ENCODE measurements around the gene KRT83.

KRT83 gene

GRCh38 chr12:52331833-52332232, 10.6 kb upstream of the KRT83 start:
- H3K9me3 ChIP-seq (ENCODE audit: control insufficient read depth, low read length) = no peaks in the 10 kb centered on the region

GRCh38 chr12:52331039-52331438, 9.8 kb upstream of the KRT83 start:
- Histone ChIP-seq H3K4me3 (ENCODE audit: extremely low read depth, insufficient read depth, low read length, poor library complexity, severe bottlenecking) (no peak overlapping the region), H3K9me3 (ENCODE audit: control insufficient read depth, low read length) (no peaks in the 10 kb centered on the region), H3K36me3 (ENCODE audit: control insufficient read depth, insufficient read depth, low read length) (no peaks in the 10 kb centered on the region), H3K4me1 (ENCODE audit: control insufficient read depth, insufficient read depth, low read length, poor library complexity, severe bottlenecking) (no peaks in the 10 kb centered on the region), H3K27ac (ENCODE audit: low read depth, low read length, severe bottlenecking) (no peak overlapping the region)
- 75 to 100% methylated on average over 1 of the region's 1 CpG for WGBS, 2 experiments (ENCODE audit: insufficient coverage in 2 of 2)

More at GRCh38 chr12:52331833-52332232, 10.6 kb upstream of the KRT83 start:
- Histone ChIP-seq H3K4me1 (ENCODE audit: control insufficient read depth, insufficient read depth, low read length, poor library complexity, severe bottlenecking) (no peaks in the 10 kb centered on the region), H3K27ac (ENCODE audit: low read depth, low read length, severe bottlenecking) (no peak overlapping the region), H3K4me3 (ENCODE audit: extremely low read depth, insufficient read depth, low read length, poor library complexity, severe bottlenecking) (no peak overlapping the region), H3K36me3 (ENCODE audit: control insufficient read depth, insufficient read depth, low read length) (no peaks in the 10 kb centered on the region)
- WGBS, 2 experiments (ENCODE audit: insufficient coverage in 2 of 2) = 59 to 95% methylated on average over 2 to 3 of the region's 3 CpGs

- 78 to 87% methylated on average over 8 to 10 of the region's 10 CpGs for WGBS, 2 experiments (ENCODE audit: insufficient coverage in 2 of 2)
- Histone ChIP-seq H3K4me1 (ENCODE audit: control insufficient read depth, insufficient read depth, low read length, poor library complexity, severe bottlenecking) (no peaks in the 10 kb centered on the region), H3K36me3 (ENCODE audit: control insufficient read depth, insufficient read depth, low read length) (no peaks in the 10 kb centered on the region), H3K27ac (ENCODE audit: low read depth, low read length, severe bottlenecking) (no peak overlapping the region), H3K9me3 (ENCODE audit: control insufficient read depth, low read length) (no peaks in the 10 kb centered on the region), H3K4me3 (ENCODE audit: extremely low read depth, insufficient read depth, low read length, poor library complexity, severe bottlenecking) (no peak overlapping the region)
These were observed 6.8 kb upstream of the KRT83 start for GRCh38 chr12:52327830-52328500.

GRCh38 chr12:52327052-52327829, 6.0 kb upstream of the KRT83 start:
- no peaks in the 10 kb centered on the region for H3K36me3 ChIP-seq (ENCODE audit: control insufficient read depth, insufficient read depth, low read length)
- H3K4me3 ChIP-seq (ENCODE audit: extremely low read depth, insufficient read depth, low read length, poor library complexity, severe bottlenecking) = no peak overlapping the region
- 37 to 42% methylated on average over 9 to 10 of the region's 11 CpGs for WGBS, 2 experiments (ENCODE audit: insufficient coverage in 2 of 2)
- H3K27ac ChIP-seq (ENCODE audit: low read depth, low read length, severe bottlenecking) = no peak overlapping the region
- no peaks in the 10 kb centered on the region for H3K9me3 ChIP-seq (ENCODE audit: control insufficient read depth, low read length)
- H3K4me1 ChIP-seq (ENCODE audit: control insufficient read depth, insufficient read depth, low read length, poor library complexity, severe bottlenecking) = no peaks in the 10 kb centered on the region

- Histone ChIP-seq H3K27ac (ENCODE audit: low read depth, low read length, severe bottlenecking) (no peak overlapping the region), H3K4me3 (ENCODE audit: extremely low read depth, insufficient read depth, low read length, poor library complexity, severe bottlenecking) (no peak overlapping the region), H3K4me1 (ENCODE audit: control insufficient read depth, insufficient read depth, low read length, poor library complexity, severe bottlenecking) (no peaks in the 10 kb centered on the region), H3K36me3 (ENCODE audit: control insufficient read depth, insufficient read depth, low read length) (no peaks in the 10 kb centered on the region), H3K9me3 (ENCODE audit: control insufficient read depth, low read length) (no peaks in the 10 kb centered on the region)
- 70 to 94% methylated on average over 3 of the region's 3 CpGs for WGBS, 2 experiments (ENCODE audit: insufficient coverage in 2 of 2)
These were observed 2.9 kb upstream of the KRT83 start for GRCh38 chr12:52324153-52324444.

- Histone ChIP-seq H3K36me3 (ENCODE audit: control insufficient read depth, insufficient read depth, low read length) (no peaks in the 10 kb centered on the region), H3K27ac (ENCODE audit: low read depth, low read length, severe bottlenecking) (no peak overlapping the region), H3K4me1 (ENCODE audit: control insufficient read depth, insufficient read depth, low read length, poor library complexity, severe bottlenecking) (no peaks in the 10 kb centered on the region), H3K9me3 (ENCODE audit: control insufficient read depth, low read length) (no peaks in the 10 kb centered on the region), H3K4me3 (ENCODE audit: extremely low read depth, insufficient read depth, low read length, poor library complexity, severe bottlenecking) (no peak overlapping the region)
- WGBS, 2 experiments (ENCODE audit: insufficient coverage in 2 of 2) = 85 to 89% methylated on average over 8 of the region's 10 CpGs
These were observed 2.4 kb upstream of the KRT83 start for GRCh38 chr12:52323416-52324152.

- no peak overlapping the region for H3K27ac ChIP-seq (ENCODE audit: low read depth, low read length, severe bottlenecking)
- no peaks in the 10 kb centered on the region for H3K9me3 ChIP-seq (ENCODE audit: control insufficient read depth, low read length)
- WGBS, 2 experiments (ENCODE audit: insufficient coverage in 2 of 2) = 57% methylated on average over 1 of the region's 1 CpG; no CpG with 5 or more reads in 1 of the 2 experiments
- H3K36me3 ChIP-seq (ENCODE audit: control insufficient read depth, insufficient read depth, low read length) = no peaks in the 10 kb centered on the region
- no peaks in the 10 kb centered on the region for H3K4me1 ChIP-seq (ENCODE audit: control insufficient read depth, insufficient read depth, low read length, poor library complexity, severe bottlenecking)
- H3K4me3 ChIP-seq (ENCODE audit: extremely low read depth, insufficient read depth, low read length, poor library complexity, severe bottlenecking) = no peak overlapping the region
These were observed 1.8 kb upstream of the KRT83 start for GRCh38 chr12:52323001-52323400.

- H3K4me3 ChIP-seq (ENCODE audit: extremely low read depth, insufficient read depth, low read length, poor library complexity, severe bottlenecking) = no peak overlapping the region
- no peaks in the 10 kb centered on the region for H3K4me1 ChIP-seq (ENCODE audit: control insufficient read depth, insufficient read depth, low read length, poor library complexity, severe bottlenecking)
- H3K27ac ChIP-seq (ENCODE audit: low read depth, low read length, severe bottlenecking) = no peak overlapping the region
- 94% methylated on average over 1 of the region's 1 CpG; no CpG with 5 or more reads in 1 of the 2 experiments for WGBS, 2 experiments (ENCODE audit: insufficient coverage in 2 of 2)
- no peaks in the 10 kb centered on the region for H3K9me3 ChIP-seq (ENCODE audit: control insufficient read depth, low read length)
- no peaks in the 10 kb centered on the region for H3K36me3 ChIP-seq (ENCODE audit: control insufficient read depth, insufficient read depth, low read length)
These were observed 871 bp upstream of the KRT83 start for GRCh38 chr12:52322069-52322468.

- WGBS, 2 experiments (ENCODE audit: insufficient coverage in 2 of 2) = 84 to 93% methylated on average over 3 to 4 of the region's 4 CpGs
- Histone ChIP-seq H3K4me3 (ENCODE audit: extremely low read depth, insufficient read depth, low read length, poor library complexity, severe bottlenecking) (no peak overlapping the region), H3K4me1 (ENCODE audit: control insufficient read depth, insufficient read depth, low read length, poor library complexity, severe bottlenecking) (no peaks in the 10 kb centered on the region), H3K27ac (ENCODE audit: low read depth, low read length, severe bottlenecking) (no peak overlapping the region), H3K36me3 (ENCODE audit: control insufficient read depth, insufficient read depth, low read length) (no peaks in the 10 kb centered on the region), H3K9me3 (ENCODE audit: control insufficient read depth, low read length) (no peaks in the 10 kb centered on the region)
These were observed 220 bp upstream of the KRT83 start for GRCh38 chr12:52321418-52321817.

GRCh38 chr12:52319097-52319496, 2.1 kb downstream of the KRT83 start:
- H3K36me3 ChIP-seq (ENCODE audit: control insufficient read depth, insufficient read depth, low read length) = no peaks in the 10 kb centered on the region
- H3K9me3 ChIP-seq (ENCODE audit: control insufficient read depth, low read length) = no peaks in the 10 kb centered on the region
- no peak overlapping the region for H3K4me3 ChIP-seq (ENCODE audit: extremely low read depth, insufficient read depth, low read length, poor library complexity, severe bottlenecking)
- H3K27ac ChIP-seq (ENCODE audit: low read depth, low read length, severe bottlenecking) = no peak overlapping the region
- H3K4me1 ChIP-seq (ENCODE audit: control insufficient read depth, insufficient read depth, low read length, poor library complexity, severe bottlenecking) = no peaks in the 10 kb centered on the region
- 63 to 73% methylated on average over 11 of the region's 11 CpGs for WGBS, 2 experiments (ENCODE audit: insufficient coverage in 2 of 2)
